HG03354 (cell line): ENCODE measurements around the gene ANAPC1.
"Not testable (repeated sequence)": the region's sequence is repeated elsewhere in the genome, so short reads cannot be mapped to it uniquely, and the experiment has no call there.

Experiments
- ATAC-seq: cut with Tn5 transposase; IDR thresholded peaks from one replicate; pipeline ENCODE4 v1.9.1; 2021; ENCODE audit warnings: mild to moderate bottlenecking; ENCODE audit not compliant: unreplicated experiment, poor library complexity, severe bottlenecking

Gene ANAPC1

GRCh38 chr2:111905475-111905869 is 21.5 kb upstream of the ANAPC1 start:
- ATAC-seq: not testable (repeated sequence)

GRCh38 chr2:111904726-111905474 is 20.9 kb upstream of the ANAPC1 start:
- no peak for ATAC-seq

GRCh38 chr2:111903930-111904439 is 20.0 kb upstream of the ANAPC1 start:
- ATAC-seq: no peak

- no peak for ATAC-seq
Measured at GRCh38 chr2:111903516-111903915, 19.5 kb upstream of the ANAPC1 start.

GRCh38 chr2:111900859-111901258 is 16.9 kb upstream of the ANAPC1 start:
- no peak for ATAC-seq

GRCh38 chr2:111898703-111899514 is 14.9 kb upstream of the ANAPC1 start:
- peak; percentile 32 for ATAC-seq

- ATAC-seq: peak; percentile 65
Measured at GRCh38 chr2:111897924-111898702, 14.1 kb upstream of the ANAPC1 start, which contains the start of gene MERTK. MERTK (plus strand) TSS chr2:111898607; CDS start chr2:111898736, 129 bp downstream.

GRCh38 chr2:111897630-111897923 is 13.6 kb upstream of the ANAPC1 start:
- no peak for ATAC-seq

- ATAC-seq: no peak
Measured at GRCh38 chr2:111896576-111896975, 12.6 kb upstream of the ANAPC1 start.

GRCh38 chr2:111896024-111896423 is 12.0 kb upstream of the ANAPC1 start:
- ATAC-seq: no peak

- ATAC-seq: no peak
Measured at GRCh38 chr2:111884592-111884964, 585 bp upstream of the ANAPC1 start.

- ATAC-seq: not testable (repeated sequence)
Measured at GRCh38 chr2:111872806-111873205, 11.2 kb downstream of the ANAPC1 start.

GRCh38 chr2:111865124-111865523 is 18.9 kb downstream of the ANAPC1 start:
- ATAC-seq: not testable (repeated sequence)

GRCh38 chr2:111860005-111860404 is 24.0 kb downstream of the ANAPC1 start:
- ATAC-seq: not testable (repeated sequence)

GRCh38 chr2:111852544-111852943 is 31.4 kb downstream of the ANAPC1 start:
- not testable (repeated sequence) for ATAC-seq

GRCh38 chr2:111850646-111851045 is 33.3 kb downstream of the ANAPC1 start:
- not testable (repeated sequence) for ATAC-seq

- ATAC-seq: not testable (repeated sequence)
Measured at GRCh38 chr2:111839625-111840282, 44.2 kb downstream of the ANAPC1 start.

GRCh38 chr2:111838992-111839391 is 45.0 kb downstream of the ANAPC1 start:
- not testable (repeated sequence) for ATAC-seq

- ATAC-seq: not testable (repeated sequence)
Measured at GRCh38 chr2:111834221-111834620, 49.8 kb downstream of the ANAPC1 start.

- peak; percentile 88 for ATAC-seq
Measured at GRCh38 chr2:111830479-111830878, 53.5 kb downstream of the ANAPC1 start.
